Stimulated activated CD4-positive, alpha-beta T cell treated with anti-CD3 and anti-CD28 coated beads, Interleukin-1b, Interleukin-23, amount 100 ng/mL, for 1 hour (primary cell): Measurements from ENCODE around the gene SAMD8.
"Not testable (repeated sequence)": the region's sequence is repeated elsewhere in the genome, so short reads cannot be mapped to it uniquely, and the experiment has no call there.

Experiments
- DNase-seq, 2 donors: peaks; one replicate each; pipeline ENCODE4 v3.0.0-alpha.2; 2020; ENCODE audit warnings: low read depth in 2 of 2

SAMD8 gene

DNA sequence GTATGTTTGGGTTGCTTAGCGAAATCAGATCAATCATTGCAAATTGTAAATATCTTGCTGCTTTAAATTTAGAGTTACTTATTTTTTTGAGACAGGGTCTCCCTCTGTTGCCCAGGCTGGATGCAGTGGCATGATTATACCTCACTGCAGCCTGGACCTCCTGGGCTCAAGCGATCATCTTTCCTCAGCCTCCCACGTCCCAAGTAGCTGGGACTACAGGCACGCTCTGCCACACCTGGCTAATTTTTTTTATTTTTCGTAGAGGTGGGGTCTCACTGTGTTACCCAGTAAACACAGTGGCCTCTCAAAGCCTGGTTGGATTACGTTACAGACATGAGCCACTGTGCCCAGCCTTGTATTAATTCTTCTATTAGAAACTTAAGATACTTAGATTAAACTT is 100.9 kb downstream of the SAMD8 start:
- DNase-seq = no peak

DNA sequence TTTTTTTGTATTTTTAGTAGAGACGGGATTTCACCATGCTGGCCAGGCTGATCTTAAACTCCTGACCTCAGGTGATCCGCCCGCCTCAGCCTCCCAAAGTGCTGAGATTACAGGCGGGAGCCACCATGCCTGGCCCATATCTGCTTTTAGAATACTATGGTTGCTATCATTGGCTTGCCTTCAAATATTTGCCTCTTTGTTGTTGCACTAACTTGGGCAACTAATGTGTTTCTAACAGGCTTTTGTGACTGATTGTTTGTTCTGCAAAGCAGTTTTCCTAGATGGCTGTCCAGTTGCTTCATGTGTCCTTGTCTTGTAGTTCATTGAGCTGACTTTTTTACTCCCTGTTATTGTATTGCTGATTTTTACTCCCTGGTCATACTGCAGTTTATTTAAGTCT is 108.8 kb downstream of the SAMD8 start:
- DNase-seq = no peak

DNA sequence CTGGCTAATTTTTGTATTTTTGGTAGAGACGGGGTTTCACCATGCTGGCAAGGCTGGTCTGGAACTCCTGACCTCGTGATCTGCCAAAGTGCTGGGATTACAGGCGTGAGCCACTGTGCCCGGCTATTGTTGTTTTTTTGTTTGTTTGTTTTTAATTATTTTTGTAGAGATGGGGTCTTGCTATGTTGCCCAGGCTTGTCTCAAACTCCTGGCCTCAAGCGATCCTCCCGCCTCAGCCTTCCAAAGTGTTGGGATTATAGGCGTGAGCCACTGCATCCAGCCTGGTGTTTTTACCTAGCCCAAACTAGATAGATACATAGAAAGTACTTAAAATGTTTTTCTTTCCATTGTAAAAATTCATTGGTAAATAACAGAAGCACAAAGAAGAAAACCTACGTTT is 110.0 kb downstream of the SAMD8 start:
- not testable (repeated sequence) for DNase-seq

DNA sequence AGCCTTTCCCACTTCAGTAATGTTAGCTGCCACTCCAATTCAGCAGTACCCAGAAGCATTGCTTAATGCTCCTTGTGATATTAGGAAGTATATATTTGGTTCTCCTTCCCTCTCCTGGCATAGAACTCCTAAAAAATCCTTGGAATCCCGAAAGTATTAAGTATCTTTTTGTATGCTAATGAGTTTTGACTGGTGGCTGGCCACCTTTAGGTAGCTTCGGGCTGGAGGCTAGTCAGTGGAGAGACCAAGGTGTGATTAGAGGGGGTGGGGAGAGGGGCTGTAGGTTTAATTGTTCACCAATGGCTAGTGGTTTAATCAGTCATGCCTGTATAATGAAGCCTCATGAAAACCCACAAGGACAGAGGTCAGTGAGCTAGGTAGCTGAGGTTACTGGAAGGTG is 112.1 kb downstream of the SAMD8 start:
- no peak for DNase-seq

DNA sequence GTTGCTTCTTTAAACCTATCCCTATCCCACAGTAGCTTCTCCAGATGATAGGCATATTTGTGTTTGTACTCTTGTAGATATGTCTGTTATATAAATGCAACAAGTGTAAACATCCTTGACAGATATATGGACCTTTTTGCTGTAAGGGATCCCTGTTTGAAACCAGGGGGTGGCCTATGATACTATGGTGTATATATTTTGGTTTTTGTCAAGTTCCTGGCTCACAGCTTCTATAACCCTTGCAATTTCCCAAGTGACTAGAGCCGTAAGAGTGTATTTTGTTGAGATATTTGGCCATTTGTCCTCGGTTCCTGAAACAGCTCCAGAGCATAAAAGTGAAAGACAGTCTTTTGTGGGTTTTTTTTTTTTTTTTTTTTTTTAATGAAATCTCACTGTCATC is 114.6 kb downstream of the SAMD8 start:
- DNase-seq = no peak

DNA sequence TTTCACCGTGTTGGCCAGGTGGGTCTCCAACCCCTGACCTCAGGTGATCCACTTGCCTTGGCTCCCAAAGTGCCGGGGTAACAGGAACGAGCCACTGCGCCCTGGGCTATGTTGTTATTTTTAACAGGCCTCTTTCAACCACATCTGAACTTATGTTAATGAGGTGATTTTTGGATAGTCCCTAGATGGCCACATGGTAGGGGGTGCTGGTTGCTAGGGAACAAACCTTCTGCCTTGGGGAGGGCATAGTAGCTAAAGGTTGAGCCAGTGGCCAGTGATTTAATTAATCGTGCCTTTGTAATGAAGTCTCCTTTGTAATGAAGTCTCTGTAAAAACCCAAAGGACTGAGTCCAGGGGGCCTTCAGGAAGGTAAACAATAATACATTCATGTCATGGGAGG is 115.2 kb downstream of the SAMD8 start:
- no peak for DNase-seq

DNA sequence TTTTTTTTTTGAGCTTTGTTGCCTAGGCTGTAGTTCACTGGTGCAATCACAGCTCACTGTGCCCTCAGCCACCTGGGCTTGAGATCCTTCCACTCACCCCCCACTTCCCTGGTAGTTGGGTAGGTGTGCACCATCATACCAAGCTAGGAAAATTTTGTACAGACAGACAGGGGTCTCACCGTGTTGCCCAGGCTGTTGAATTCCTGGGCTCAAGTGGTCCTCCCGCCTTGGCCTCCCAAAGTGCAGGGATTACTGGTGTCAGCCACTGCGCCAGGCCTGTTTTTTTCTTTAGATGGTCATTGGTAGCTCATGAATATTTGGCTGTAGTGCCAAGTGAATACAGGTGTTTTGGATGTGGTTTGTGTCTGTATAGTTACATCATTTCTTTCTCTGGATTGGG is 116.8 kb downstream of the SAMD8 start:
- DNase-seq = no peak

DNA sequence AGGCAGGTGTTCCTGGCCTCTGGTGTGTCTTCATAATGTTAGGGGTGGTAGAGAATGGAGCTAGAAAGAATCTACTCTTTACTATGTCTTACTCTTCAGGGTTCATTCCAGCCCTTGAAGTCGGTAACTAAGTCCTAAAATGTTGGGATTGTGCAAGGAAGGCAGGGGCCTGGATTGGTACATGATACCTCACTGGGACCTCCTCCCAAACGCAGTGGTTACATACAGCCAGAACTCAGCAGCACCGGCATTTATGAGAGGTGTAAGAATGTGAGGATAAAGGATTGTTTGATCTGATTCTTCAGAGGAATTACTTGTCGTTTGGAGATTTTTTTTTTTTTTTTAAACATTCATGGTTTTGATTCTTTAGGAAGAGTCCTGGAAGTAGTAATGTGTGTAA is 117.4 kb downstream of the SAMD8 start:
- no peak for DNase-seq

DNA sequence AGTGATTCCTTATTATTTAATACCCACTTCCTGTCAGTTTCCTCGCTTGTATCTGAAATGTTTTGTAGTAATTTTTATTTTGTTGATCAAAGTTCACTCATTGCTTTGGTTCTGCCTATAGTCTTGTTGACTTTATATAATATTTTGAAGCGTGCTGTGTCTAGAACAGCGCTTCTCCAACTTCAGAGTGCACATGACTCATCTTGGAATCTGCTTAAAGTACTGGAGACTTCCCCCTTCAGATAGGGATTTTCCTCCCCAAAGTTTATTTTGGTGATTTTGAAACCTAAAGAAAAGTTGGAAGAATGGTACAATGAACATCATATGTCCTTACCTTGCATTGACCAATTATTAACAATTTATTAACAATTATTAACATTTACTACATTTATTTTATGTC is 118.5 kb downstream of the SAMD8 start:
- DNase-seq = no peak

DNA sequence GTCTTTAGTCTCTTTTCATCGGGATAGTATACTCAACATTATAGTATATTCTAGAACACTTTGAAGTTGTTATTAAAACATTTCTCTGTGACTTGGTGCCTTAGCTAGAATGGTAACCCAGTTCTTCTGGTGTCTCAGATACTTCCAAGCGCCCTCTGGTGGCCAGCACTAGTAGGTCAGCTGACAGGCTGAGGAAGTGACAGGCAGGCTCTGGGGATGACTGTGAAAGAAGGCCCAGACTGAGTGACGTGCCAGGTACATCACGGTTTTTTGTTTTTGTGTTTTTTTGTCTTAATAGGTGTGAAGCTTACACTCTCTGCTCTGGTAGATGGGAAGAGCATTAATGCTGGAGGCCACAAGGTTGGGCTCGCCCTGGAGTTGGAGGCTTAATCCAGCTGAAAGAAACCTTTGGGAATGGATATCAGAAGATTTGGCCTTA is 119.2 kb downstream of the SAMD8 start:
- DNase-seq = peak; percentile 84 to 86
